ENCODE measurements around the gene DERA. TPM values are rescaled to one million over a fixed set of nuclear protein-coding genes. Genes with fewer than 3 reads are reported as not detected.

Gene DERA
- total RNA-seq = 52.5 and 63.1 TPM in 2 replicates

DNA sequence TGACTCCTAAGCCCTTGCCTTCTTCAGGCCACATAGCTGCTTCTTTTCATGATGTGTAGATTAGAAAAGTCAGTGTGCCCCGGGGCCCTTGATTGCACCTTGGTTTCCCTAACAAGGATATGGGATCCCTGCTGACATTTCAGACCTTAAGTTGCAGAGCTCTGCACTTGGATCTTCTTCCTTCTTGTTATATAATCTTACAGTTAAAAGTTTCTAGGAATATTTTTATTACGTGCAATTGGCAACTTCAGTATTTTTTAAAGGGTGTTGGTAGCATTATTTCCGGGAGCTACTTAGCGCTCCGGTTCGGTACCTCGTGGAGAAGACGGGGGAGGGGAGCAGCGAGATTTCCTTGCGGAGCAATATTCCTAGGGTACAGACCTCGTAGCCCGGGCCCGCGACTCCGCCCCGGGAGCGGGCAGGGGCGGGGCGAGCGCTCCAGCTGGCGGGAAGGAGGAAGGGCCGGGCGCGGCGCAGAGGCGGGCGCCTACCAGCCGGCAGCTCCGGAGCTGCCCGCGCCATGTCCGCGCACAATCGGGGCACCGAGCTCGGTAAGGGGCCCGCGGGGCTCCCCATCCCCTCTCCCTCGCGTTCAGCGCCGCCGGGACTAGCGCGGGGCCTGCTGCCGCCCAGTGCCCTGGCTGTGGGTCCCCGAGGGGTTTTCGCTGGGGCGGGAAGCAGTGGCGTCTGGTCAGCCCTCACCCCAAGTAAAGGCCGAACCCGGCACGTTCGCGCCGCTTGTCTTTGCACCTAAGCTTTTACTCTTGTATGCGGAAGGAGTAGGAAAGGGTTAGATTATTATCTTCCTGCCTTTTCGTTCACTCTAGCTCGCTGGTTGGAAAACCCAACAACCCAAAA lies at the start of gene DERA:
Gene DERA, plus strand, starts transcription at position 469 of the 858 bp plus-strand sequence. Its CDS starts 52 bp downstream, at position 521.

DNA sequence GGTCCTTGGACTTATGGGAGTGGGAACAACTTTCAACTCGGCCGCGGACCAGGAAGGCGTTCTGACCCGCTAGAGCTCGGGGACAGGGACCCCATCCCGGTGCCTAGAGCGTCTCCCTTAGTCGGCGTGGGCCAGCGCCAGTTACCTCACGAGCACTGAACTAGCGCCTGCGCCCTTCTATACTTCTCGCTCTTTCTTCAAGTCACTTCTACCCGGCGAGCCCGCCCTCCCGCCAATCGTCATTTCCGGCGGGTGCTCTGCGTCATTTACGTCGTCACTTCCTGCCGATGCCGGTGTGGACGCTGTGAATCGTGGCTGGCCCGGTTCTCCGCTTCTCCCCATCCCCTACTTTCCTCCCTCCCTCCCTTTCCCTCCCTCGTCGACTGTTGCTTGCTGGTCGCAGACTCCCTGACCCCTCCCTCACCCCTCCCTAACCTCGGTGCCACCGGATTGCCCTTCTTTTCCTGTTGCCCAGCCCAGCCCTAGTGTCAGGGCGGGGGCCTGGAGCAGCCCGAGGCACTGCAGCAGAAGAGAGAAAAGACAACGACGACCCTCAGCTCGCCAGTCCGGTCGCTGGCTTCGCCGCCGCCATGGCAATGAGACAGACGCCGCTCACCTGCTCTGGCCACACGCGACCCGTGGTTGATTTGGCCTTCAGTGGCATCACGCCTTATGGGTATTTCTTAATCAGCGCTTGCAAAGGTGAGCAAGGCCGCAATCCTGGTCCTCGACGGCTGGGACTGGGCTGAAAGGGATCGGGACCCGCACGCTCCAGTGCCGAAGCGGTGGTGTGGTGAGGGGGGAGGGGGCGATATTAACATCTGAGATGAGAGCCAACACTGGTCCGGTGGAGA lies 28.8 kb upstream of the DERA start, which contains the start of gene STRAP:
Gene STRAP, plus strand, starts transcription at position 270 of the 854 bp plus-strand sequence. Its CDS starts 321 bp downstream, at position 591.

Other genes with a start within 250 kb of the DERA start
- 147 and 183 TPM in 2 replicates for gene EPS8, start 121.9 kb upstream of the DERA start, total RNA-seq
- gene STRAP, start 28.9 kb upstream of the DERA start, total RNA-seq = 85.4 and 90.4 TPM in 2 replicates

All from subcutaneous preadipocyte (primary cell).